ENCODE results near the gene ZNF521.

ZNF521 gene

DNA sequence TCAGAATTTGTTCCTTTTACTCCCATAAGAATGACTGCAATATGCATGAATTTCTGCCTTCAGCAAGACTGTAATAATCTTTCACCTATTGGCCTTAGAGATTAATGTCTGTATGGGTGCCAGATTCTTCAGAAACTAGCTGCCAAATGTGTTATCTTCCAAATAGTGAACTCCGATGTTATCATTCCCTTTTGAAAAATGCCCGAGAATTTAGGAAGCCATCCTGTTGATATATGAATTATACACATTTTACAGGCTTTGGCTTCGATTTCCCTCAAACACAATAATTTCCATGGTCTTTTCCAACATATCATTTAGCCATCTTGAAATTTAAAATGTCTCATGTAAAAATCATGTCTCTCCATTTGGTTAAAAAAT is 101.5 kb downstream of the ZNF521 start:
- DNase-seq: no peak

DNA sequence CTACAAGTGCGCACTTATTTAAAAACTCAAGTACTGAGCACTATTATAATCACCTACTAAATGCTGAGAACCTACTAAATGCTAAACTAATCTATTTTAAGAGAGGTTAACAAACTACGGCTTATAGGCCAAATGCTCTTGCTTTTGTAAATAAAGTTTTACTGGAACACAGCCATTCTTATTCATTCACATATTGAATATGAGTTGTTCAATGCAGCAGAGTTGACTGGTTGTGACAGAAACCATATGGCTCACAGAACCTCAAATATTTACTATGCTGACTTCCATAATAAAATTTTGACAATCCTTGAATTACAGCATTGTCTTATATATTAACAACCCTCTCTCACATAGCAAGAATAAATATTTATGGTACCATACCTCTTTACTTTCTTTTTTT is 103.2 kb downstream of the ZNF521 start:
- no peak for DNase-seq

DNA sequence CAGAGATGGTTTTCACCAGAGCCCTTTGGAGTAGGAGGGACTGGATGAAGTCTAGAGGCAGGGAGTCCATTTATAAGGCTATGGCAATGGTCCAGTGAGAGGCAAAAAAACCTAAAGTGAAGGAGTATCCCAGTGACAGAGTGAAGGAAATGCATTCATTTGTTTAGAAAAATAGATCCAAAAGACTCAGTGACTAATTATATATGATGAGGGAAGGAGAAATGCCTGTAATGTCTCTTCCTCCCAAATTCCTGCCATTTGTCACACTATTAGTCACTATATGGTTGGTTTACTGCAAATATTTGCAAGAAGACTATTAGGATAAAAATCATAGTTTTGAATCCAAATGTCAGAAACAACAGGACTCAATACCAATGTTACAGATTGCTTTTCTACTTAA is 104.2 kb downstream of the ZNF521 start:
- no peak for DNase-seq

DNA sequence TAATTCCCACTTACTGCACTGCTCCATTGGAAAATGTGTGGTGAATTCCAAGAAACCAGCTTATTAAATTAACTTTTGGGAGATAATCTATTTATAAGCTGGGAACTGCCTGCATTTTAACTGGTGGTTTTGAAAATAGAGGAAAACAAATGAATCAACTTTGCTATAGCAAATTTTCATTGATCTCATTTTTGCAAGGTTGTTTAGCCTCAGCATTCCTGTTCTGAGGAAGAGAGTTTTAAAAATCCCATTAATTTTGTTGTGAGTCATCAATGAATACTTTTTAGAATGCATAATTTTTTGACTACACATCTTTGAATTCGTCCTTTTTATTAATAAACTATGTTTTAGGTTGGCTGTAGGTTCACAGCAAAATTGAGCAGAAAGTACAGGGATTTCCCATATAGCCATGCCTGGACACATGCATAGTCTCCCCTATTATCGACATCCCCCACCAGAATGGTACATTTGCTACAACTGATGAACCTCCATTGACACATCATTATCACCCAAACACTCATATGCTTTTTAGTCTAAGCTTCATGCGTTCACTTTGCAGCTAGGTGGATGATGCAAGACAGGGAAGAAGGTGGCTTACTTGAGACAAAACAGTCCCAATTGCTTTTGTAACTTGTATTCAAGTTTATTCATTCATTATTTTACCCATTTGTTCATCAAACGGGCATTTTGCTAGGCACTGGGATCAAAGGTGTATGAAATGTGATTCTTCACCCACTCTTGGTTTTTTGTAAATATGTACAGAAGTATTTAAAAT is 106.9 kb downstream of the ZNF521 start:
- DNase-seq: no peak

DNA sequence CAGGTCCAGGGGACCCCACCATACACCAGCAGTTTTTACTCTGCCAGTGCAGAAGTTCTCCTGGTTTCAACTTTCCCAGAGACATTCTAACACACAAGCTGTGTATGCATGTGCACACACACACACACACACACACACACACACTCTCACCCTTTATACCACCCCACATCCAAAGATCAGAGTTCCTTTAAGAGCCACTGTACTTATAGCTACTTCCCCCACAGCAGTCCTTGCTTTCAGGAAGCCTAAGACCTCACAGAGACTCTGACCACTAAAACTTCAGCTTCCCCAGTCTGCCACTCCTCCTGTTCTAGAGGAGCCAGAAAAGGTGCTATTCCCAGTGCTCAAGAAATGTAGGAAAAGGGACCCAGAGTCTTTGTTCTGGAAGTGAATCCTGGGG is 107.8 kb downstream of the ZNF521 start:
- DNase-seq: no peak

DNA sequence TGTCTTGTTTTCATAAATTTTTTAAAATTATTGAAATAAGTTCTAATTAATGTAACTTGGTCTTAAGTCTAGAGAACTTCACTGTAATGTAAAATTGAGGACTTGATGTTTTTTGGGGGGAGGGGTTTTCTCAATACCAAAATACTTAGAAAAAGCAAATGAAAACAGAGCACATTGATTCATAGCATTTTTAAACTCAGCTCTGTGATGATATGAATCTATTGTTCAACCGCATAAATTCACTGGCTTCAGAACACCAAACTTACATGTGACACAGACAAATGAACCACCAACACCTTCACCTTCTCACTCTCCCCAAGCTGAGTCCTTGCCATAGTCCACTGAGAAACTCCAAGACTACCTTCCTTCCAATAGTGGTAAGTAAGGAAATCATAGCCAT is 108.2 kb downstream of the ZNF521 start:
- no peak for DNase-seq

DNA sequence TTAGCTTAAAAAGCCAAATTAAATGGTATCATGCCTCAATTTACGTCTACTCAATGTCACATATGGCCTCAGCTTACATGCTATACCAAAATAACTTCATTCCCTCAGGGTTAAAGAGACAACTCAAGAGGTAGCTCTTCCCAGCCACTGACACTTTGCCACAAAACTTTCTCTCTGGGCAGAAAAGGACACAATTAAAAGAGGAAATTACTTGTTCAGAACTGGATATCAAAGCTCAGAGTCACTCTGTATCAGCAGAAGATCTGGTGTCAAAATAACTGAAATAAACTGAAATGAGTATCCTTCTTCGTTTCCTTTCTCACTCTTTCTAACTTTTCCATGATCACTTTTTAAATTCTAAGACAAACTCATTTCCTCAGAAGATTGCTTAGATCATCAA is 108.7 kb downstream of the ZNF521 start:
- DNase-seq: no peak

DNA sequence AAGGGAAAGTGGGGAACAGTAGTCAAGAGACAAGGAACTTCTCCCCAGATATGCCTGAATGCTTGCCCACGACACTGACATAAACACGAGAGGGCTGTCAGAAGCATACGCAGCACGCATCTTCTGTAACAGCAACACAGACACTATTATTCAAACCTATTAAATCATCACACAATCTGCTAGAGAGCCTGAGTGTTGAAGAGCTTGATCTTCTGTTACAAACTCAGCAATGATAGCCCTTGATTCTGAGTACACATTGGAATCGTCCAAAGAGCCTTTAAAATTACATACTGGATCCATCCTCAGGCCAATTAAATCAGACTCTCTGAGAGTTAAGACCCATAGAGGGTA is 111.6 kb downstream of the ZNF521 start:
- no peak for DNase-seq

DNA sequence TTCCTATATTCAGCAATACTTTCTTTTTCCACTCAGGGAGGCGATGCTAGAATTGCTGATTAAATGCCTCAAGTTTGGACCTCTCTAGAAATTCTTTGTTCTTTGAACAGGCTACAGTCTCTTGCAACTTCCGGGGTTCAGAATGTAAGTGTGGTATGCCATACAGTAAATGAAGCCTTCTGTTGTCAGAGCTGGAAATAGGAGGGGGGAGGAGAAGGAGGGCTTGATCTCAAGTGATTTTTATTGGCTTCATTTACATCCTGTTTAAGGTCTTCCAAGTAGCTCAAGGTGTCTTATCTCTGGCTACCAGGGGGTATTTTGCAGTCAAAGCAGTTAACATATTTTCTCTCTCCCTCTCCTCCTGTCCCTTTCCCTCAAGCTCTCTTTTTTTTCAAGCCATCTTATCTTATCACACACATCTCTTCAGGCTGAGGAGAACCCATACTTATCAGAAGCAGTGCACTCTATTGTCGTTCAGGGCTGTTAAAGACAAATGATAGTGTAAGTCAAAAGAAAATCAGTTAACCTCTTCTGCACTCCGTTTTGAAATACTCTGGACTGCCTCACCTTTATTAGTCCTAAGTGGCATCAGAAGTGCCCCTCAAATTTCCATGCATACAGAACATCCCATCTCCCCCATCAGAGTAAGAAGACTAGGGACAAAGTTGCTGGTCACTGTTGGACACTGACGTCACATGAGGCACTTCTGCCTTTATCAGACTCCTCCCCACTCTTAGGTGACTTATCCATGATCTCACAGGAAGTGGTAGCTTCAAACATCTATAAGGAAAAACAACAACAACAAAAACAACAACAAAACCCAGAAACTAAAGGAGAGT is 112.2 kb downstream of the ZNF521 start:
- DNase-seq: no peak

DNA sequence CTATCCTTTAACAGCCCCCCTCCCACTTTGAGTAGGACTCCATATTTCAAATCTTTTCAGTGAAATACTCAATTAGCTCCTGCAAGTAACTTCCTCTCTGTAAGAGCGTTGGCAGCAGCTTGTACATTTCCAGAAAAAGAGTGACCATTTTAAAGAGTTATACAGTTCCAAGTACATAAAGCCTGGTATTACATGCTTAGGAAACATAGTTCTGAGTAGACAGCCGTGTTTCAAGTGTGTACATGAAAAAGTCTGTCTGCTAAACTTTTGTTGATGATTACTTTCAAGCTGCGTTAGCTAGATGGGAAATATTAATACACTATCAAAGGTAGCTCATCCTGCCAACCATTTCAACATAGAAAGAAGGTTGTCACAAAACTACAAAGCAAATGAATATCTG is 112.8 kb downstream of the ZNF521 start:
- DNase-seq: no peak

DNA sequence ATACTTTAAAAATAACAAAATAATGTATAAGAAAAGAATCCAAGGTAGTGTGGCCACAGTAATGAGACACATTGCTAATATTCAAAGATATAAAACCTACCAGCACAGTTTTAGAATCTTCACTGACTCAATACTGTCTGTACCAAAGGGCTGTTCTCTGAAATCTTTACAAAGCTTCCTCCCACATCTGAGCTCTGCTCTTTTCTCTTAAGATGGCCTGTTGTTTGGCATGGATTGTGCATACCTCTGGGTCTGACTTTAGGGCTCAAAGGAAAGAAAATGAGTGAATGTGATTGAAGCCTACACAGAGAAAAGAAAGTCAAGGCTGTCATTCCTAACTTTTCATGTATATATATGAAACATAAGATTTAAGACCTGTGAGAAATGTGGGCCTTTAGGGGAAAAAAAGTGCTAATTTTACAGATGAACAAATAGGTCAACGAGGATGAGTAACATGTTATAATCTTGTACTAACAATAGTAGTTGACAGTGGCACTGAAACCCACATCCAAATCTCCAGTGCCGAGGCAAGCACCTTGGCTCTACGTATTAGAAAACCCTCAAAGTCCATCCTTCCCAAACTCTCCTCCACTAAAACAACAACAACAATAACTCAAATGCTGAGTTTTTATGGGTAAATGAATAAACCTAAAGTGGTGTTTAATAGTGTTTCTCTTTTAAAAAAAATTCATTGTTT is 114.2 kb downstream of the ZNF521 start:
- no peak for DNase-seq

DNA sequence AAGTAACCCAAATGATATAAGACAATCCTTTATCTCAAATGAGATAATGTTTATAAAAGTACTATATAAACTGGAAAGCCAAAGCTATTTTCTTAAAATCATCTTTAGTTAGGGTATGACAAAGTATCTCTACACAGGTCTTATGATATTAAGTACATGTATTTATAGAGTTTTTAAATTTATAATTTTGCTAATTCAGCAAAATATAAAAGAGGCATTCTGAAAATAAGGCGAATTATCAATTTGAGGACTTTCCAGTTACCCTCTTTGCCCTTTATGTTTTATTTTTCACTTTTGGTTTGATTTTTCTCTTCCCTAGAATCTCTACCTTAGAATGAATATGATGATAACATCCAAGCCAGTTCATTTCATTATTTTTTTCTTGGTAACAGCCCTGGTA is 115.2 kb downstream of the ZNF521 start:
- no peak for DNase-seq

DNA sequence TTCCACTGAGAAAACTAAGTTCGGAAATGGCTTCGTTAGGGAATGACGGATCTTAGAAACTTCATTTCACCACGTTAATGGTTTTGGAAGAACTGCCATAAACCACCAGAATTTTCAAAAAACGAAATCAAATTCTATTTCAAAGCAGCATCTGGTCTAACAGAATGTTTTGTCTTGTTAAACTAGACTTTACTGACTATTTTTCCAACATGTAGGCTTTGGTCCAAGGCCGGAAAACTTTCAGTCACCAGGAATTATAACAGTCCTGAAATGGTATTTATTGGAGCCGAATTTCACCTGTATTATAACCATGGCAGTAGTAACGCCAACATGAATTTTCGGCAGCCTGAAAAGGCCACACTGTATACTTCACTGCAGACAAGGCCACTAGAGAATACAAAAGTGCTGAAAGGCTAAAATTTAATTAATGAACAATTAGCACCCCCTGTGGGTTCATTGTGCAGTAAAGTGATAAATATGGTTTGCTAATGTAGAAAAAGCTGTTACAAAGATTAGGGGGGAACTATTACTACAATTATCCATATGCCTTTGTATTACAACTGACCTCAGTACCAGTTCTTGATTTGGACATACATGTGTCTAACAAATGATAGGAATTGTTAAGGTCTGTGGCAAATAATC is 116.4 kb downstream of the ZNF521 start:
- DNase-seq: no peak

DNA sequence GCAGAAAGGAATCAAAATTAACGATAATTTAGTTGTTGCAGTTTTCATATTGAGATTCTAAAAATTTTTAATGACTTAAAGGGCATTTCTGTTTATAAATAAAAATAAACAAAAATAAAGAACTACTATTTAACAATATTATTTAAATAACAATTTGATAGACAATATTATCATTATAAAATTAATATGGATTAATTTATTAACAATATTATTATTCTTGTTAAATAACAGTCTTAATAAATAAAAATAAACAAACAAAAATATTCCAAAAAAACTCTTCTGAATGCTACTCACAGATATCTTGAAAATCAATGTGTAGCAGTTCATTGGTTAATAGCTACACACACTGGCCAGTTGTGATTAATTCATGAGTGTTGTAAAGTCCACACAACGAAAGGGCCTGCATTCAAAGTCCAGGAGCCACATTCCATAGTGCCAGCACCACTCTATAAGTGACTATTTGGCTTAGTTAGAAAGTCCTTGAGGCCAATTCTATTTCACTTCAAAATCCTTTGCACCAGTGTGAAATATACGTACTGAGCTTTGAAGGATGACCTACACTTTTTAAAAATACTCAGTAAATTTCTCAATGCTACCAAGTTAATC is 117.1 kb downstream of the ZNF521 start:
- DNase-seq: no peak

DNA sequence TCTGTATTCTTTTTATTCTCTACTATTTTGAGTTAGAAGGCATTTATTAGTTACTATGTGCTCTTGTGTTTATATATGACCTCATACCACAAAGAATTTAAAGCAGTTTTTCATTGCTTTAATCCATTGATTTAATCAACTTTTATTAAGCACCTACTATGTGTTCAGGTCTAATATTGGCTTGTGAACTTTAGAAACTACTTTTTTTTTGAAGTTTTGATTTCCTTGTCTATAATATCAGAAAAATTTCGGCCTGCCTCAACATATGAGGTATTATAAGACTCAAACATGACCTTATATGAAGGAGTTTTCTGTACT is 117.7 kb downstream of the ZNF521 start:
- DNase-seq: no peak

DNA sequence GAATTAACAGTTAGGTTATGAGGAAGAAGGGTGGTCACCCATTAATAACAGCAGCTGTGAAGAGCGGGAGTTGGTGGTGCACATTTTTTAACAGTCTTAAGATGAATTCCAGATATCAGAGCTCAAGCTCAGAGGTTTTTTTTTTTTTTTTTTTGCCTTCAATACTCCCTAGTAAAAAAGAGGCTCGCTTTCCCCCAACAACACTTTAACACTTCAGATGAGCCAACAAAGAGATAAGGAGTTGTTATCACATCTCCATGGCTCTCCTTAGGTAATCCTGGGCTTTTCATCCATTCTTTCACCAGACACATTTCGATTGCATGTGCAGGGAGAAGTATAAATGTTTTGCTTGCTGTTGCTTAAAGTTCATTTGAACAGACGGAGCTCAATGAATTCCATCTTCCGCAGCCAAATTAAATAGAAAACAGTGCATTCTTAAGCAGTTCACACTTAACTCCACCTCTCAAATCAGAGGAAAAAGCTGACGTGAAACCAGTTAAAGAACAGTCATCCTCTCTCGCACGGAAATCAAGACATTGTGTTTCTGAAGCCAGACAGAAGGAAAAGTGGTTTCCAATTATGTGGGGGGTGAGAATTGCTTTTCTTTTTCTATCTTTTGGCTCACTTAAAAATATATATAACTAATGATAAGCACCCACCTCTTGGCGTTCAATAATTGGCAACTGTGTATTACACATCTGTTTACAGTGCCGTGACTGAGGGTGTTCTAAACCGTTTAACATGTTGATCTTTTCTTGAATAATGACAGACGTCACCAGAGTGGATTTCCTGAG is 118.2 kb downstream of the ZNF521 start:
- DNase-seq: no peak

DNA sequence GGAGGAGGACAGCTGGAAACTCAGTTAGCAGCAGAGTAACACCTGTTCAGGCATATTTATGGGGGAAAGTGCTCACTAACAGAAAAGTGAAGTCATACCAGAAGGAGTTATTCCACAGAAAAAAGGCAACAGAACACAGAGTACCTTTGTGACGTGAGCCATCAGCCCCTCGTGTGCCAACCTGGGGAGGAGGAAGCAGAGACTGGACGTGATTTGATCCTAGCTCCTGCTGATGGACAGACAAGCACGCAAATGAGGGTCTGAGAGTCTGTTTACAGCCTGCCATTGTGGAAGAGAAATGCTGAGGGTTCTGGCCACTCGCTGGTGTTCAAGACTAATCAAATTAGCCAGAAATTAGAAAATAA is 120.7 kb downstream of the ZNF521 start:
- peak in 3 of 56 donors; percentile 31 to 52 (median 39) for DNase-seq

DNA sequence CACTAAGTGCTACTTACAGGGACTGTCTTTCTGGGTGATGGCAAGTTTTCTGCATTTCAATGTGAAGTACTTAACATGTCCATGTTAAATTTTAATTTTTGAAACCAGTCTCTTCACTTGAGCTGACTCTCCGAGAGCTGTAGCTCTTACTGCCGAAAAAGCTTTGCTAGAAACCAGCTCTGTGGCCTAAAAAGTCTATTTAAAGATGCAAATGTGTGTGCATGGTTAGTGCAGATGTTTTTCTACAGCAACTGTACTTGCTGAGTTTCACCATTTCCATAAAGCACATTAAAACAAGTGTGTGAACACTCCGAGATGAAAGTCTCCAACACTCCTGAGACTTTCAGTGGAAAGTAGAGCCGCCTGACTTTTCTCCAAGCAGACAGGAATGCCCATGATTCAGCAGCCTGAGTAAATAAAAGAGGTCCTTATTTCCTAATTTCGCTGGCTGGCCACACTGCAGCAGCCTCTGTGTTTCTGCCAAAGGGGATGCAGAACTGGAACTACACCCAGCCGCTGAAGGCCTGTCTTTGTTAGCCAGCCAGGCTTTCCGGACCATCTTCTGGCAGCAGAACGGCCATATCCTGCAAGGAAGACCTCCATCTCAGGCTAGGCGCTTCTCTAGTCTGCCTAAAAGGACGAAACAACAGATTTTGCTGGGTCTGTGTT is 121.2 kb downstream of the ZNF521 start:
- DNase-seq: peak in 55 of 56 donors; percentile 10 to 91 (median 76)

DNA sequence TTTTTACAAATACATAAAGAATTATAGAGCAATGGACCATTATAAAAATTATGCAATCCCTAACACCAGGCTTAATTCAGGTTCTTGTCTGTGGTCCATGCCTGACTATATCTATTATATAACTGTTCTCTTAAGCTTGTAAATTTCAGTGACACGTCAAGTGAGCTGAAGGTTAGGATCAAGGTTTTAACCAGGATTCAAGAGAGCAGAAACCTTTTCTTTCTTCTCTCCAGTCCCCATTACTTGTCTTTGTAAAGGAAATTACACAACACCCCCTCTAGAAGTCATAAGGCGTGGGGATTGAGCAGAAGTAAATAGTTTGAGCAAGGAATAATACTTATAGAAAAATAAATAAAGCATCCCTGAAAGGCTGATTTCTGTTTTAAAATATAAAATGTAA is 122.0 kb downstream of the ZNF521 start:
- DNase-seq: no peak

DNA sequence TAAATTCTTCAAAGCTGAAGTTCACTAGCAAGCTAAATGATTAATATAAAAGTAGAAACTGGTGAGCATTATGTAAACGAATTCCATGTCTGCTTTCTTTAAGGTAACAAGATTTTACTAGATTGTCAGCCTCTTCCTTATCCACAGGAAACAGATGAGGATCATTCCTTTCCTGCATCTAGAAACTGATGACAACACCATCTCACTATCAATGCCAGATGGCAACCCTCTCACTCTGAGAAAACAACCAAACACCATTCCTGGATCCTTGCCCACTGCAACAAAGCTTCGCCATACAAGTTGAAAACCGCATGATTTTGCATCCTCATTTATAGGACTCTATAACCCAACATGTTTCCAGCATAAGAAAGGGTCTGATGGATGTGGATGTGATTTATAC is 122.9 kb downstream of the ZNF521 start:
- no peak for DNase-seq
